NCI-H1930 (cell line): Measurements from ENCODE around the gene PCDHB7.
A peak's percentile ranks its signal among the peaks of the same experiment; 100 is the strongest.
"Not testable (repeated sequence)": the region's sequence is repeated elsewhere in the genome, so short reads cannot be mapped to it uniquely, and the experiment has no call there.

Experiments
- DNase-seq, 2 experiments: peaks; one replicate each; lab custom pipeline; 2025; lab: John Stamatoyannopoulos, UW

The PCDHB7 gene

GRCh38 chr5:141172381-141173204 lies at the start of gene PCDHB7:
Gene PCDHB7 (plus strand): TSS chr5:141172644. CDS start chr5:141172836, 192 bp downstream.
- peak in 1 of 2 experiments; percentile 6 for DNase-seq

GRCh38 chr5:141123396-141124135 lies 48.9 kb upstream of the PCDHB7 start:
- not testable (repeated sequence) for DNase-seq

DNA sequence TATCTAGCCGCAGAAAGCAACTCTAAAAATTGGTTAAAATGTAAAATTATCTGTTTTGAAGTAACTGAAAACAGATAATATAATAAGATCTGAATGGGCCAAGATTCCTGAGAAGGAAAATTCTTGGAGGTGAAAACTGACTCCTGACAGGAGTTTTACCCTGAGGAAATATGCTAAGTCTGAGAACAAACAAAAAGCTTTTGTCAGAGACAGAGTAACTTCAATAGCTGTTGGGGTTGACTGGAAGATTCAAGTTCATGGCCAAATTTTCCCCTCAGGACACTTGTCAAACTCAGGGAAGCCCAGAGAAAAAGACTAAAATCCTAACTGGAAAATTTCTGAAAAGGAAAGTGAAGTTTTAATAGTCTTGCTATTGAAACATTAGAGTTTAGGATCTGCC lies 45.1 kb upstream of the PCDHB7 start:
- DNase-seq = no peak

DNA sequence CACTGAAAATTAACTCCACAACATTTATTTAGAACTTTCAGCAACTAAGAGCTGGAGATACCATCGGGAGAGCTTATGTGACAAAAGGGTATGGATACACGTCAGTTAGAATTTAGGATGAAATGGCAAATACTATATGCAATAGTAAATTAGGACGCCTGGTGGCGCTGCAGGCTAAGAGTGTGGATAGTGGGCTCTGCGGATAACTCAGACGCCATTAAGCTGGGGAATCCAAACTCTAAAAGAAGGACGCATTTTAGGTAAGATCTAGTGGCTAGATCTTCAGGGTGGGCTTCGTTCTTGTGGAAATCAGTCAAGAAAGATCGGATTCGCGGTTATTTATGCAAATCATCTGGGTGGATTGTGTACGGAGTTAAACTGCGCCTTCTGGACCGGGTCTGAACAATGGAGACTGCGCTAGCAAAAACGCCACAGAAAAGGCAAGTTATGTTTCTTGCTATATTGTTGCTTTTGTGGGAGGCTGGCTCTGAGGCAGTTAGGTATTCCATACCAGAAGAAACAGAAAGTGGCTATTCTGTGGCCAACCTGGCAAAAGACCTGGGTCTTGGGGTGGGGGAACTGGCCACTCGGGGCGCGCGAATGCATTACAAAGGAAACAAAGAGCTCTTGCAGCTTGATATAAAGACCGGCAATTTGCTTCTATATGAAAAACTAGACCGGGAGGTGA lies 37.3 kb upstream of the PCDHB7 start, which contains the start of gene PCDHB5:
TSS of gene PCDHB5 (plus strand) at position 177 of the 688 bp plus-strand sequence. CDS start at position 406, 229 bp downstream.
- peak; percentile 10 to 77 for DNase-seq

GRCh38 chr5:141135718-141136266 lies 36.7 kb upstream of the PCDHB7 start:
- DNase-seq = no peak

GRCh38 chr5:141137346-141137745 lies 35.1 kb upstream of the PCDHB7 start:
- DNase-seq = not testable (repeated sequence)

- no peak for DNase-seq
Observed at GRCh38 chr5:141149812-141150211, 22.6 kb upstream of the PCDHB7 start, which contains the start of gene PCDHB6. Gene PCDHB6 (plus strand): TSS chr5:141150057. CDS start chr5:141150258, 201 bp downstream.

DNA sequence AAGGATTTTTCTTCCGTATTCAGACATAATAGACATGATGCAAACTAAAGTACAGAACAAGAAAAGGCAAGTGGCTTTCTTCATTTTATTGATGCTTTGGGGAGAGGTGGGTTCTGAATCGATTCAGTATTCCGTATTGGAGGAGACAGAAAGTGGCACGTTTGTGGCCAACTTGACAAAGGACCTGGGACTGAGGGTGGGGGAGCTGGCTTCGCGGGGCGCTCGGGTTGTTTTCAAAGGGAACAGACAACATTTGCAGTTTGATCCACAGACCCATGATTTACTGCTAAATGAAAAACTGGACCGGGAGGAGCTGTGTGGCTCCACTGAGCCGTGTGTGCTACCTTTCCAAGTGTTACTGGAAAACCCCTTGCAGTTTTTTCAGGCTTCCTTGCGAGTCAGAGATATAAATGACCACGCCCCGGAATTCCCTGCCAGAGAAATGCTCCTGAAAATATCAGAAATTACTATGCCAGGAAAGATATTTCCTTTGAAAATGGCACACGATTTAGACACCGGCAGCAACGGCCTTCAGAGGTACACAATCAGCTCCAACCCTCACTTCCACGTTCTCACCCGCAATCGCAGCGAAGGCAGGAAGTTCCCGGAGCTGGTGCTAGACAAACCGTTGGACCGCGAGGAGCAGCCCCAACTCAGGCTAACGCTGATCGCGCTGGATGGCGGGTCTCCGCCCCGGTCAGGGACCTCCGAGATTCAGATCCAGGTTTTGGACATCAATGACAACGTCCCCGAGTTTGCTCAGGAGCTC lies 22.0 kb upstream of the PCDHB7 start:
- DNase-seq = no peak

DNA sequence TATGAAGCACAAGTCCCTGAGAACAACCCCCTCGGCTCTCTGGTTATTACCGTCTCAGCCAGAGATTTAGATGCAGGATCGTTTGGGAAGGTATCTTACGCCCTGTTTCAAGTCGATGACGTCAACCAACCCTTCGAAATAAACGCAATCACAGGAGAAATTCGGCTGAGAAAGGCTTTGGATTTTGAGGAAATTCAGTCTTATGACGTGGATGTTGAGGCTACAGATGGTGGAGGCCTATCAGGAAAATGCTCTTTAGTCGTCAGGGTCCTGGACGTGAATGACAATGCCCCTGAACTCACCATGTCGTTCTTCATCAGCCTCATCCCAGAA lies 21.5 kb upstream of the PCDHB7 start:
- DNase-seq = no peak

DNA sequence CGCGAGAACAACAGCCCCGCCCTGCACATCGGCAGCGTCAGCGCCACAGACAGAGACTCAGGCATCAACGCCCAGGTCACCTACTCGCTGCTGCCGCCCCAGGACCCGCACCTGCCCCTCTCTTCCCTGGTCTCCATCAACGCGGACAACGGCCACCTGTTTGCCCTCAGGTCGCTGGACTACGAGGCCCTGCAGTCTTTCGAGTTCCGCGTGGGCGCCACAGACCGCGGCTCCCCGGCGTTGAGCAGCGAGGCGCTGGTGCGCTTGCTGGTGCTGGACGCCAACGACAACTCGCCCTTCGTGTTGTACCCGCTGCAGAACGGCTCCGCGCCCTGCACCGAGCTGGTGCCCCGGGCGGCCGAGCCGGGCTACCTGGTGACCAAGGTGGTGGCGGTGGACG lies 20.8 kb upstream of the PCDHB7 start:
- not testable (repeated sequence) for DNase-seq

GRCh38 chr5:141152096-141152495 lies 20.3 kb upstream of the PCDHB7 start:
- not testable (repeated sequence) for DNase-seq

GRCh38 chr5:141155540-141156374 lies 16.7 kb upstream of the PCDHB7 start:
- no peak for DNase-seq

DNA sequence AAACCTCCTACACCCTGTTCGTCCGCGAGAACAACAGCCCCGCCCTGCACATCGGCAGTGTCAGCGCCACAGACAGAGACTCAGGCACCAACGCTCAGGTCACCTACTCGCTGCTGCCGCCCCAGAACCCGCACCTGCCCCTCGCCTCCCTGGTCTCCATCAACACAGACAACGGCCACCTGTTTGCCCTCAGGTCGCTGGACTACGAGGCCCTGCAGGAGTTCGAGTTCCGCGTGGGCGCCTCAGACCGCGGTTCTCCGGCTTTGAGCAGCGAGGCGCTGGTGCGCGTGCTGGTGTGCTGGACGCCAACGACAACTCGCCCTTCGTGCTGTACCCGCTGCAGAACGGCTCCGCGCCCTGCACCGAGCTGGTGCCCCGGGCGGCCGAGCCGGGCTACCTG lies 15.1 kb upstream of the PCDHB7 start:
- not testable (repeated sequence) for DNase-seq

- DNase-seq = not testable (repeated sequence)
Observed at GRCh38 chr5:141157901-141158300, 14.5 kb upstream of the PCDHB7 start.

DNA sequence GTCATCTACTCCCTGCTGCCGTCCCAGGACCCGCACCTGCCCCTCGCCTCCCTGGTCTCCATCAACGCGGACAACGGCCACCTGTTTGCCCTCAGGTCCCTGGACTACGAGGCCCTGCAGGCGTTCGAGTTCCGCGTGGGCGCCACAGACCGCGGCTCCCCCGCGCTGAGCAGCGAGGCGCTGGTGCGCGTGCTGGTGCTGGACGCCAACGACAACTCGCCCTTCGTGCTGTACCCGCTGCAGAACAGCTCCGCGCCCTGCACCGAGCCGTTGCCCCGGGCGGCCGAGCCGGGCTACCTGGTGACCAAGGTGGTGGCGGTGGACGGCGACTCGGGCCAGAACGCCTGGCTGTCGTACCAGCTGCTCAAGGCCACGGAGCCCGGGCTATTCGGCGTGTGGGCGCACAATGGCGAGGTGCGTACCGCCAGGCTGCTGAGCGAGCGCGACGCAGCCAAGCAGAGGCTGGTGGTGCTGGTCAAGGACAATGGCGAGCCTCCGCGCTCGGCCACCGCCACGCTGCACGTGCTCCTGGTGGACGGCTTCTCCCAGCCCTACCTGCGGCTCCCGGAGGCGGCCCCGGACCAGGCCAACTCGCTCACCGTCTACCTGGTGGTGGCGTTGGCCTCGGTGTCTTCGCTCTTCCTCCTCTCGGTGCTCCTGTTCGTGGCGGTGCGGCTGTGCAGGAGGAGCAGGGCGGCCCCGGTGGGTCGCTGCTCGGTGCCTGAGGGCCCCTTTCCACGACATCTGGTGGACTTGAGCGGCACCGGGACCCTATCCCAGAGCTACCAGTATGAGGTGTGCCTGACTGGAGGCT lies 2.1 kb downstream of the PCDHB7 start:
- not testable (repeated sequence) for DNase-seq

GRCh38 chr5:141175933-141176332 lies 3.5 kb downstream of the PCDHB7 start:
- no peak for DNase-seq

DNA sequence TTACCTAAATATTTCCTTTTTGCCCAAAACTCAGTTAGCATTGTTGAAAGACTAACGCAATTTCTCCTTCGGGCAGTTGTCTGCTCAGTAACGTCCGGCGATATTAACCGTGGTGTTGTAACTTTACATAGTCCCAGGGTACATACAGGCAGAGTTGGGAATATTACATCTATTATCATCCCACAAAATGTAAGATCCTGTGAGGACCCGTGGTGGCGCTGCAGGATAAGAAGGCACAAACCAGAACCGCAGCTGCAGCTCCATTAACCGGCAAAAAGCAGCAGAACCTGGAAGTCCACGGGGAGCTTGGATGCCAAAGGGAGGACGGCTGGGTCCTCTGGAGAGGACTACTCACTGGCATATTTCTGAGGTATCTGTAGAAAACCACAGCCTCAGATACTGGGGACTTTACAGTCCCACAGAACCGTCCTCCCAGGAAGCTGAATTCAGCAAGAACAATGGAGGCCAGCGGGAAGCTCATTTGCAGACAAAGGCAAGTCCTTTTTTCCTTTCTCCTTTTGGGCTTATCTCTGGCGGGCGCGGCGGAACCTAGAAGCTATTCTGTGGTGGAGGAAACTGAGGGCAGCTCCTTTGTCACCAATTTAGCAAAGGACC lies 5.2 kb downstream of the PCDHB7 start, which contains the start of gene PCDHB8:
TSS of gene PCDHB8 (plus strand) at position 214 of the 615 bp plus-strand sequence. CDS start at position 459, 245 bp downstream.
- peak; percentile 19 to 47 for DNase-seq

DNA sequence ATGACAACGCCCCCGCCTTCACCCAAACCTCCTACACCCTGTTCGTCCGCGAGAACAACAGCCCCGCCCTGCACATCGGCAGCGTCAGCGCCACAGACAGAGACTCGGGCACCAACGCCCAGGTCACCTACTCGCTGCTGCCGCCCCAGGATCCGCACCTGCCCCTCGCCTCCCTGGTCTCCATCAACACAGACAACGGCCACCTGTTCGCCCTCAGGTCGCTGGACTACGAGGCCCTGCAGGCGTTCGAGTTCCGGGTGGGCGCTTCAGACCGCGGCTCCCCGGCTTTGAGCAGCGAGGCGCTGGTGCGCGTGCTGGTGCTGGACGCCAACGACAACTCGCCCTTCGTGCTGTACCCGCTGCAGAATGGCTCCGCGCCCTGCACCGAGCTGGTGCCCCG lies 6.9 kb downstream of the PCDHB7 start:
- not testable (repeated sequence) for DNase-seq

- DNase-seq = not testable (repeated sequence)
Observed at GRCh38 chr5:141179876-141180275, 7.4 kb downstream of the PCDHB7 start.
